A673 (cell line): ENCODE results near the gene CEP112.

ENCODE experiments used
- EZH2 ChIP-seq: fragments of 200-600 bp; sonication (generic); IDR thresholded peaks from 2 replicates; pipeline ENCODE4 v1.6.1; 2017; ENCODE audit warnings: borderline replicate concordance, low read depth, mild to moderate bottlenecking, mixed read lengths, antibody characterized with exemption, low read length; ENCODE audit not compliant: poor library complexity, severe bottlenecking
- TF ChIP-seq, protein P1 (sequence below): fragments of 300-800, 200-600 bp; sonication (generic); conservative IDR thresholded peaks from 2 replicates; pipeline ENCODE4 v1.5.1; 2017; ENCODE audit warnings: low read depth, mild to moderate bottlenecking, antibody characterized with exemption, low read length, moderate library complexity, mixed read lengths

DNA sequence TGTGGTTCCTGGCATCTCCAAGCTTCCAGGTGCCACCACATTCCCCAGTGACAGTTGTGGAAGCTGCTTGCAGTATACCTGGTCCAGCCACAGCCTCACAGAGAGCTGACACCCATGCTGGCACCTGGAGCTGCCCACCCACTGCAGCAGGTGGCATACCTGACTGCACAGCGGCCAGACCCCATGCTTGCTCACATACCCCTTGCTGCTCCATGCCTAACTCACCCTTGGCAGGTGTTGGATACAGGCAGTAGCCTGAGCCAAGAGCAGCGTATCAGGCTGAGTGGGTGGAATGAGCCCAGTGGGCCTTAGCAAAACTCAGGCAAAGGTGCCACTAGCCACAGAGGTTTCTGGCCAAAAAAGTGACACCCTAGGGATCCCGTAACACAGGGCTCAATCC lies 232.3 kb downstream of the CEP112 start:
- TF ChIP-seq, protein P1, sequence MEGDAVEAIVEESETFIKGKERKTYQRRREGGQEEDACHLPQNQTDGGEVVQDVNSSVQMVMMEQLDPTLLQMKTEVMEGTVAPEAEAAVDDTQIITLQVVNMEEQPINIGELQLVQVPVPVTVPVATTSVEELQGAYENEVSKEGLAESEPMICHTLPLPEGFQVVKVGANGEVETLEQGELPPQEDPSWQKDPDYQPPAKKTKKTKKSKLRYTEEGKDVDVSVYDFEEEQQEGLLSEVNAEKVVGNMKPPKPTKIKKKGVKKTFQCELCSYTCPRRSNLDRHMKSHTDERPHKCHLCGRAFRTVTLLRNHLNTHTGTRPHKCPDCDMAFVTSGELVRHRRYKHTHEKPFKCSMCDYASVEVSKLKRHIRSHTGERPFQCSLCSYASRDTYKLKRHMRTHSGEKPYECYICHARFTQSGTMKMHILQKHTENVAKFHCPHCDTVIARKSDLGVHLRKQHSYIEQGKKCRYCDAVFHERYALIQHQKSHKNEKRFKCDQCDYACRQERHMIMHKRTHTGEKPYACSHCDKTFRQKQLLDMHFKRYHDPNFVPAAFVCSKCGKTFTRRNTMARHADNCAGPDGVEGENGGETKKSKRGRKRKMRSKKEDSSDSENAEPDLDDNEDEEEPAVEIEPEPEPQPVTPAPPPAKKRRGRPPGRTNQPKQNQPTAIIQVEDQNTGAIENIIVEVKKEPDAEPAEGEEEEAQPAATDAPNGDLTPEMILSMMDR: no peak
- no peak for TF ChIP-seq EZH2
